SK-N-SH (cell line): ENCODE results near the gene RARB.

Experiments used
- CTCF ChIP-seq: fragments of 200-600 bp; sonication (generic); IDR thresholded peaks from 2 replicates; pipeline ENCODE4 v1.6.1; 2017; ENCODE audit warnings: antibody characterized with exemption, mild to moderate bottlenecking, moderate library complexity
- FOXJ3 ChIP-seq: sonication (generic); formaldehyde crosslinking; IDR thresholded peaks from 2 replicates; pipeline ENCODE4 v1.5.1; 2020; ENCODE audit warnings: mild to moderate bottlenecking, missing genetic modification reagents
- PBX3 ChIP-seq: IDR thresholded peaks from 2 replicates; pipeline ENCODE4; 2012
- REST ChIP-seq: IDR thresholded peaks from 2 replicates; pipeline ENCODE4 v1.6.1; 2012; ENCODE audit warnings: mild to moderate bottlenecking, low read depth, low read length, moderate library complexity

- no peak for TF ChIP-seq CTCF
- no peak for TF ChIP-seq FOXJ3 (CRISPR knock-in tag)
- TF ChIP-seq PBX3, result no peak
- TF ChIP-seq REST, result no peak
Observed at GRCh38 chr3:25385807-25386460, 42.1 kb upstream of the RARB start.
